GM19372 (cell line): ENCODE results near the gene NAV1.
"Not testable (repeated sequence)": the region's sequence is repeated elsewhere in the genome, so short reads cannot be mapped to it uniquely, and the experiment has no call there.

Experiments used
- ATAC-seq: cut with Tn5 transposase; IDR thresholded peaks from one replicate; pipeline ENCODE4 v1.9.1; 2021; ENCODE audit warnings: mild to moderate bottlenecking, low read depth, moderate library complexity; ENCODE audit not compliant: unreplicated experiment

Gene NAV1

GRCh38 chr1:201538612-201539551 is at the start of gene NAV1:
TSS of gene NAV1 (plus strand) at chr1:201539127. CDS start at chr1:201622885, 83,758 bp downstream.
- ATAC-seq = no peak

GRCh38 chr1:201489643-201490261 is 49.2 kb upstream of the NAV1 start:
- no peak for ATAC-seq

GRCh38 chr1:201490708-201491131 is 48.2 kb upstream of the NAV1 start:
- ATAC-seq = no peak

- no peak for ATAC-seq
Observed at GRCh38 chr1:201491896-201492511, 46.9 kb upstream of the NAV1 start.

GRCh38 chr1:201493026-201493656 is 45.8 kb upstream of the NAV1 start:
- ATAC-seq = not testable (repeated sequence)

- no peak for ATAC-seq
Observed at GRCh38 chr1:201493757-201494617, 44.9 kb upstream of the NAV1 start.

- no peak for ATAC-seq
Observed at GRCh38 chr1:201495551-201496295, 43.2 kb upstream of the NAV1 start.

- no peak for ATAC-seq
Observed at GRCh38 chr1:201496296-201496690, 42.6 kb upstream of the NAV1 start.

- no peak for ATAC-seq
Observed at GRCh38 chr1:201497935-201498509, 40.9 kb upstream of the NAV1 start.

- no peak for ATAC-seq
Observed at GRCh38 chr1:201498621-201499020, 40.3 kb upstream of the NAV1 start.

GRCh38 chr1:201499191-201499590 is 39.7 kb upstream of the NAV1 start:
- no peak for ATAC-seq

GRCh38 chr1:201499795-201500669 is 38.9 kb upstream of the NAV1 start:
- no peak for ATAC-seq

- ATAC-seq = no peak
Observed at GRCh38 chr1:201500670-201501120, 38.2 kb upstream of the NAV1 start.

- ATAC-seq = no peak
Observed at GRCh38 chr1:201501144-201501543, 37.8 kb upstream of the NAV1 start.

GRCh38 chr1:201501812-201502510 is 37.0 kb upstream of the NAV1 start:
- no peak for ATAC-seq

GRCh38 chr1:201502511-201502857 is 36.4 kb upstream of the NAV1 start:
- ATAC-seq = no peak
